DMS 273 treated with DMSO at 0.1 percent for 48 hours (cell line): ENCODE measurements around the gene GPS1.
A peak's percentile ranks its signal among the peaks of the same experiment; 100 is the strongest.

Experiments
- DNase-seq: peaks from one replicate; lab custom pipeline; 2025; lab: John Stamatoyannopoulos, UW

The GPS1 gene

GRCh38 chr17:82059272-82060000, 7.7 kb downstream of the GPS1 start:
- DNase-seq, result peak; percentile 36

DNA sequence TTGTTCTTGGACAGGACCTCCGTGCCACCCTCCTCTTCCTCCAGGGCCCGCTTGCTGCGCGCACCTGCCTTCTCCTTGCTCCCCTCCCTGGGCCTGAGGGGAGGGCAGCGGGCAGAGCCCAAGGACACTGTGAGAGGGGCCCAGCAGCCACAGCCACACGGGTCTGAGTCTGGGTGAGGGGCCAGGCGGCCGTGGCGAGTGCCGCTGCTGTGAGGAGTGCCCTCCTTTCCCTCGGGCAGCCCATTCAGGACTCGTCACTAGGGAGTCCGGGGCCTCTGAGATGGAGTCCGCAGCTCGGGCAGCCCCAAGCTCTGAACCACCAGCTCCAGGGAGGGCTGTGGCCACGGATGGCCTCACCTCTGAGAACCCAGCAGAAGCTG, 8.3 kb downstream of the GPS1 start:
- DNase-seq, result no peak

- DNase-seq, result no peak
Measured at GRCh38 chr17:82060614-82061013, 8.9 kb downstream of the GPS1 start.

- DNase-seq, result no peak
Measured at GRCh38 chr17:82061047-82061925, 9.6 kb downstream of the GPS1 start.

DNA sequence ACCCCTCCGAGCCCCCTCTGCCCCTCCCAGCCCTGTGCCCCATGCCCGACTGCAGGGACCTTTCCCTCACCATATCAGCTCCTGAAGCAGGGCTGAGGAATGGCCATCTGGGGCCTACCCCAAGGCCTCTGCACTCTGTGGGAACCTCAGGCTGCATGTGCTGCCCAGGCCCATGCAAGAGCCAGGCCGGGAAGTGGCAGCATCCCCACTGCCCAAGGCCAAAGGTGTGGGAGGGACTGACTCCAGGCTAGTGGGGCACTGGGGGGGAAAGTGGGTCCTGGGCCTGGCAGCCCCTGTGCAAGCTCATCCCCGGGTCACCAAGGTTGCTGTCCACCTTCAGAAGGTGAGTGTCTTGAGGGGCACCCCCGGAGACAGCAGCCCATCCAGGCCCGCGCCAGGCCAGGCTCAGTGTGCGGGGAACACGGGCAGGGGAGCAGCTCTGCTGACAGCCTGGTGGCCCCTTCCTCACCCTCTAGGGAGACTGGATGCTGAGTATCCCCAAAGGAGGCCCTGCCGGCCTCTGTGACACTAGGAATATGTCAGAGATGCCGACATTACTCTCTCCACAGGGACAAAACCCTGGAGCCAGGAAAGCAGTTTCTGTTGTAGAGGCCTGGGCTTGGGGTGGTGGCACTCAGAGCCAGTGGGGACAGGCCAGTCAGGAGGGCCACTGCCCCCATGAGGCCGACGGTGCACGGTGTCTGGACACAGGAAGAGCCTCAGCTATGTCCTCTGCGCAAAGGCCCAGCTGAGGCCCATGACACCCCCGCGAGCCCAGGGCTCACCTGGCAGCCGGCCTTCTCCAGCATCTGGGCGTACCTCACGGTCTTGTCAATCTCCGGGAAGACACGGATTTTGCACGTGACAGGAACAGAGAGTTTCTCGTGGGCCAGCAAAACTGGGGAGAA, 10.6 kb downstream of the GPS1 start:
- DNase-seq, result no peak

DNA sequence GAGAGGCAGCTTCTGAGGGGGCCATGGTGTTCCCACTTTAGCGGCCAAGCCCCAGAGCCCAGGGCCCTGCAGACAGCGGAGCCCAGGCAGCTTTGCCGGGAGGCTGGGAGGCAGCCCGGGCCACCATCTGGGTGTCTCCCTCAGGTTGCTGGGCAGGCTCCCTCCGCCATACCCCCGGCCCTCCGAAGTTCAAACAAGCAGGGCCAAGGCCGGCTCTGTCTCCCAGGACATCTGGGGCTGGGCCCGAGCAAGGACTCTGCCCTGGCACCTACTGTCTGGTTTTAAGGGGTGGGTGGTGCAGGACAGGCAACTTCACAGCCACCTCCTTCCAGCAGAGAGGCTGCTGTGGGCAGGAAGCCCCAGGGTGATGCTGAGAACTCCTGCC, 11.3 kb downstream of the GPS1 start:
- DNase-seq, result no peak

- no peak for DNase-seq
Measured at GRCh38 chr17:82063424-82064415, 12.0 kb downstream of the GPS1 start.

- DNase-seq, result no peak
Measured at GRCh38 chr17:82064433-82065192, 12.9 kb downstream of the GPS1 start.

DNA sequence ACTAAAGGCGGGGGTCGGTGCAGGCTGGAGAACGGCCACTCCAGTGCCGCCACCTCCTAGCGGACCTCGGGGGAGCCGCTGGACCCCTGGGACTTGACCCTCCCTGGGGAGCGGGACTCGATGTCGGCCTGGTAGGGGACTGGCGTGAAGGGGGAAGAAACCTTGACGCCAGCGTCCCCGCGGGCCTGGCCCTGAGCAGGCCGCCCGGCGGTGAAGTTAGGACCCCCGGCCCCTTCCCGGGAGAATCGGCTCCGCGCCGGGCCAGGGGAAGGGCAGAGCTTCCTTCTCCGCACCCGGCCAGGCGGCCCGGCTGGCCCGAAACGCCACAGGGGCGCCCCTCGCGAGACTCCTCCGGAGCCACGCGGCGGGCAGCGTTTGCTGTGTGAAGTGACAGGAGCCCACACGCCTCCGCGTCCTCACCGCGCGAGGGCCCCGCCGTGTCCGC, 13.5 kb downstream of the GPS1 start:
- DNase-seq, result no peak

- no peak for DNase-seq
Measured at GRCh38 chr17:82065638-82066303, 14.1 kb downstream of the GPS1 start, which contains the start of gene DUS1L. Gene DUS1L (minus strand): TSS chr17:82065804. CDS start chr17:82065059, 745 bp downstream.

DNA sequence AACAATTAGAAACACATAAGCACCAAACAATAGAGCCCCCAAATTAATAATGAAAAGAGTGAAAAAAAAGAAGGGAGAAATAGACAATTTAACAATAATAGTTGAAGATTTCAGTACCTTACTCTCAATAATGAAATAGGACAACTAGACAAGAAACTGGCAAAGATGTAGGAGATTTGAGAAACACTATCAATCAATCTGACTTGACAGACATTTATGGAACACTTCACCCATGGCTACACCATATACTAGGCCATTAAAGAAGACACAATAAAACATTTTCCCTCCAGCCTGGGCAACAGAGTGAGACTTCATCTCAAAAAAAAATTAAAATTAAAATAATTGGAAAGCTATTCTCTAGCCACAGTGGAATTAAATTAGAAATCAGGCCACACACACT, 18.9 kb downstream of the GPS1 start:
- DNase-seq, result no peak

GRCh38 chr17:82072827-82073226, 21.1 kb downstream of the GPS1 start:
- no peak for DNase-seq

- no peak for DNase-seq
Measured at GRCh38 chr17:82073446-82073845, 21.7 kb downstream of the GPS1 start.

DNA sequence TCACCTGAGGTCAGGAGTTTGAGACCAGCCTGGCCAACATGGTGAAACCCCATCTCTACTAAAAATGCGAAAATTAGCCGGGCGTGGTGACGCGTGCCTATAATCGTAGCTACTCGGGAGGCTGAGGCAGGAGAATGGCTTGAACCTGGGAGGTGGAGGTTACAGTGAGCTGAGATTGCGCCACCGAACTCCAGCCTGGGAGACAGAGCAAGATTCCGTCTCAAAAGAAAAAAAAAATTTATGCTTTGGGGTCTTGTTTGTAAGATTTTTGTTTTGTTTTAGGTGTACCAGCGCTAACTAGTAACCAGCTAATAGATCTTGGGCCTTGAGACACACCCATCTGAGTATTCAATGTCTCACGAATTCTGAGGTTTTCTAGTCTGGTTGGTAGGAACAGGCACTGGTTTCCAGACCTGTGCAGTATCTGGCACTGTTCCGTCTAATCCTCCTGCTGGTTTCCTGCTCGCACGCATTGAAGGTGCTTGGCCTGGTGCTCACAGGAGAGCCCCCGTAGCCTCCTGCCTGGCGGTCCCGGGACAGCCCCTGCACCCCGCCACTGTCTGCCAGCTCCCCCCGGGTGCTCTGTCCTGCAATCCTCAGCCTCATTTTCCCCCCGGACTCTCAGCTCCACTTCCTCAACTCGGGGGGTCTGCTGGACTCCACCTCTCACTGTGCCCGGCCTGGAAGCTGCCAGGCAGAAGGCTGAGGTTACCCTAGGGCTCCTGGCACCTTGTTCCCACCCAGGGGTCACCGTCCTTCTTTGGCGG, 24.5 kb downstream of the GPS1 start:
- no peak for DNase-seq

GRCh38 chr17:82076785-82077591, 25.3 kb downstream of the GPS1 start:
- no peak for DNase-seq

DNA sequence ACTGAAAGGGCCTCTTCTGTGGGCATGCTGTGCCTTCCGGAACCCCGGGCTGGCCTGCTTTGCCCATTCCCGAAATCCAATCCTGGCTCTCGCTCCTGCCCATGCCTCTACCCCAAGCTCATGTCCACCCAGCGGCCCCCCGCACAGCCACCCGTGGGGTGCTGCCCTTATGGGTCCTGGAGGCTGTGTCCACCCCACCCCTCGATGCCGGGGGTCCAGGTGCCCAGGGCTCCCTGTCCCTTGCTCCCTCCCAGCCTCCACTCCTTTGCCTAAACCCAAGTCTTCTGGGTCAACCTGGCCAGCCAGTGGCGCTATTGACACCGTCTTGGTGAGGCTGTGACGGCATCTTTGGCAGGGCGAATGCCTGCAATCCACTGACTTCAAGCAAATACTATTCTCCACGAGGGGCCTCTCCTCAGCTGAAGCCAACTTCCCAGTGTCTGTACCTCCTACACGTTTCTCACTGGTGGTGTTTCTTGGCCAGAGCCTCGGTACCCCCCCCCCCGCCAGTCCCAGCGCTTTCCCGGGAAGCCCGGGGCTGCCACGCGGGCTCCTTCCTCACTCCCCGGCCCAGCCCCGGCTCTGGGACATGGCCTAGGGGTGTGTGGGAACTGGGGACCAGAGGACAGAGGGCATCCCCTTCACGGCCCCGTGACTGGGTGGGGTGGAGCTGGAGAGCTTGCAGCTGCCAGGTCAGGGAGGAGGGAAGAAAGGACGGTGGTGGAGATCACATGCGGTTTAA, 26.1 kb downstream of the GPS1 start:
- DNase-seq, result no peak

GRCh38 chr17:82078433-82078832, 26.7 kb downstream of the GPS1 start:
- no peak for DNase-seq
